Suppressor macrophage treated with lipopolysaccharide for 1 hour (primary cell): ENCODE results near the gene BBIP1.
"Not testable (repeated sequence)": the region's sequence is repeated elsewhere in the genome, so short reads cannot be mapped to it uniquely, and the experiment has no call there.

Experiments
- DNase-seq, 3 donors: peaks; one replicate each; pipeline ENCODE4 v3.0.0-alpha.2; 2020 to 2022

BBIP1 gene

DNA sequence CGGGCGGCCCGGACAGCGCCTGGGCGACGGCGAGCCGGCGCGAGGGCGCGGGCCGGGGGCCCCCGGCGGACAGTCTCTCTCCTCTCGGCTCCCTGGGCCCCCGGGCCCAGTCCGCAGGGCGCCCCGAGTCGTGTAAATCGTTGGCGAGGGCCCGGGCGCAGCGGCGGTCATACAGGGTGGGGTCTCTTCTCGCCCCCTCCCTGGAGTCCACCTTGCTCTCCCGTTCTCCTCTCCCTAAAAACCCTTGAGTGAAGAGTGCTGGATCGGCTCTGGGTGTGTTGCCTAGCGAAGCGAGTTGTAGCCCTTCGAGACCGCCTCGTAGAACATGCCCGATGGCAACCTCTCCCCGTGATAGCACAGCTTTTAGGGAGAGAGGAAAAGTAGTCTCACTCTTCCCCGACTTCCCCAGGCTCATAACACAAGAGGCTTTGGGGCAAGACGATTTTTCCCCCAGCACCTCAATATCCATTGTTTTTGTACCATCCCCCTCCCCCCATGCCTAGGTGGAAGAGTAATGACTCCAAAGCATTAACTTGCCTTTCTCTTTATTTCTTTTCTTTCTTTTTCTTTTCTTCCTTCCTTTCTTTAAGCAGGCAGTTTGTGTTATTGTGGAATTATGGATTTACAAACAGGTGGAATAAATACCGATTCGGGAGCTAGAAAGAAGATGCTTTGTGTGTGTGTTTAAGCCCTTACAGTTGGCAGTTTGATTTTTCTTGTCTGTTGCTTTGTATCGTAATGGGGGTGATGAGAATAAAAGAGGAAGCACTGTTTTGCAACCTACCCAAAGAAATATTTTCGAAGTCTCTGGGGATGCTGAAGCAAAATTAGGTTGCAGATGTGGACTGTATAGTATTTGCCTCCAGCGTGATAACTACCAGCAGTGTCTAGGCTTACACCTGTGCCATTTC is 1.2 kb upstream of the BBIP1 start:
- DNase-seq, result peak; percentile 39 to 67 (median 63)

GRCh38 chr10:110919349-110919931 is 460 bp upstream of the BBIP1 start, which contains the start of gene SHOC2:
TSS of gene SHOC2 (plus strand) at chr10:110919604. CDS start at chr10:110964359, 44,755 bp downstream.
- DNase-seq, result peak; percentile 73 to 99 (median 75)

DNA sequence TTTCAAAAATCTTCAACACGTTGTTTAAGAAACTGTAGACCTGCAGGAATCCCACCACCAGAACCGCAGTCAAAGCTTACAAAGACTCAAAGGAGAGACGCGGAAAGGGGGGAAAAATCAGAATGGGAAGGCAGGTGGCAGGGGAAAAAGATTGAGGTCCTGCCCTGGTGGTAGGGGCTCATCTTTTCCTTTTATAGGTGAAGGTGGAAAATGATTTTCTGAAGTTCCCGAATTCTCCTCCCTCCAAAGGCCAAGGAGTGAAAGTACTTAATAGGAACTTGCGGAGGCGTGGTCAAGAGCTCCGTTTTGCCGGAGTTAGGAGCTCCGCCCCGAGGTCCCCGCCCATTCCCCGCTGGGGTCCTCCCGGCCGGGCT is 724 bp downstream of the BBIP1 start:
- peak; percentile 96 to 98 (median 98) for DNase-seq

- no peak for DNase-seq
These were observed 2.2 kb downstream of the BBIP1 start for GRCh38 chr10:110916554-110917346.

- not testable (repeated sequence) for DNase-seq
These were observed 3.4 kb downstream of the BBIP1 start for GRCh38 chr10:110915600-110915999.

DNA sequence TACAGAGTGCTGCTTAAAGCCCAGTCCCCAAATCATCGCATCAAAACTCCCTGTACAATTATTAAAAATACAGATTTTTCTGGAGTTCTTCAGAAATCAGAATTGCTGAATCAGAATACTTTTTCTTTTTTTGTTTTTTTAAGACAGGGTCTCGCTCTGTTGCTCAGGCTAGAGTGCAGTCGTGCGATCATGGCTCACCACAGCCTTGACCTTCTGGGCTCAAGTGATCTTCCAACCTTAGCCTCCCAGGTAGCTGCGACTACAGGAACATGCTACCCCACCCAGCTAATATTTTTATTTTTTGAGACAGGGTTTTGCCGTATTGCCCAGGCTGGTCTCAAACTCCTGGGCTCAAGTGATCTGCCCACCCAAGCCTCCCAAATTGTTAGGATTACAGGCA is 3.9 kb downstream of the BBIP1 start:
- DNase-seq, result no peak

DNA sequence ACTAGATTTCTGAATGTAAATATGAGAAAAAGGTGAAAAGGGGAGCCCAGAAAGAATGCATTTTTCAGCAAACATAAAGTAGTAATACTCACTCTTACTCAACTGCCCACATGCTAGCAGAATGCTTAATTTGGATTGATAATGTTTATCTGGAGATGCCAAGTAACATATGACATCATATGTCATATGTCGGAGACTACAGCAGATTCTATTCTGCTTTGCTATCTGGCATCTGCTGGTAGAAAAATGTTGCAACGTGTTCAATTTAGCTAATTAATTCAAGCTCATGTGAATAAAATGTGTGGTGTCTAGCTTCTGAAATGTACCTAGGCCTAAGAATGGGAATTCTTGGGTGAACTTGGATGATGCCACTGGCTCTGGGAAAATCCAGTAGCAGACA is 4.5 kb downstream of the BBIP1 start:
- DNase-seq, result no peak

DNA sequence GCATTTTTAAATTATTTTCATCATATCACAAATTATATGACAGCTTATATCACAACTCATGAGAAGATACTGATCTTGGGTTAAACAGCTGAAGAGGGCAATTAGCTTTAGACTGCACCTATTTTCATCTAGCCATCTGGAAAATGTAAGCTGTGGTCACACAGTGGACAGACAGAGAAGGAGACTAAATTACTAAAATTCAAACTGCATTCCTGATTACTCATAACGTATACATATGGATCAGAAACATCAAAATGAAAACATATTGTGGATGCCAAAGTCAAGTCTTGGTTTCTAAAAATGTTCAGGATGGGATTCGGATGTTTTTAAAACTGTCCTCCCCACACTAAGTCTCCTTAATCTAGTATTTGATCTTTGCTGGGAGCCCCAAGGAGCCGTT is 6.6 kb downstream of the BBIP1 start:
- no peak for DNase-seq

- DNase-seq, result no peak
These were observed 8.8 kb downstream of the BBIP1 start for GRCh38 chr10:110910138-110910537.

- DNase-seq, result no peak
These were observed 15.4 kb downstream of the BBIP1 start for GRCh38 chr10:110903280-110904278.

- peak in 1 of 3 donors; percentile 16 for DNase-seq
These were observed 16.8 kb downstream of the BBIP1 start for GRCh38 chr10:110901954-110902819.

- DNase-seq, result no peak
These were observed 18.0 kb downstream of the BBIP1 start for GRCh38 chr10:110900983-110901382.

GRCh38 chr10:110898391-110898790 is 20.6 kb downstream of the BBIP1 start:
- DNase-seq, result no peak

- no peak for DNase-seq
These were observed 21.8 kb downstream of the BBIP1 start for GRCh38 chr10:110897184-110897583.

DNA sequence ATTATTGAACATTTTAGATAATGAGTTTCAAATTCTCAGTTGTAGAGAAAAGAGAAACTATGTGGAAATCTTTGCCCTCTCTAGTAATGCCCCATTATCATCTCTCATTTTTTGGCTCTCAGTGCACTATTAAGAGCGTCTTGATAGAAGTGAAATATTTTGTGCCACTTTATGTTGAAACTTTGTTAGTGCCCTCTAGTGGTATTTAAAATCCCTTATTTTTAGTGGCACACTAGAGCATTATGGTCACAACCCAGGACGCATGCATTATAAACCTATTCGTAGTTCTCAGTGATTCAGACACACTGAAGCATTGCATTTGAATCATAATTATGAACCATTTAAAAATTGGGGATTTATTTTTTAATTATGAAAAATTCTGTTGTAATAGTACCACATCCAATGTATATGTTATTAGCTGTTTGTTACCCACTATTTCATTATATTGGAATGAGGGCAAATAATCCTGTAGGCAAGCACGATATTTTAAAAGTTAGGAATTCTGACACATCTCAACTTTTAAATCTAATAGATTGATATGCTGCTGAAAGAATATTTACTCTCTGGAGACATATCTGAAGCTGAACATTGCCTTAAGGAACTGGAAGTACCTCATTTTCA is 25.3 kb downstream of the BBIP1 start:
- peak; percentile 62 to 83 (median 77) for DNase-seq

GRCh38 chr10:110892602-110893288 is 26.2 kb downstream of the BBIP1 start:
- no peak for DNase-seq

GRCh38 chr10:110887560-110887959 is 31.4 kb downstream of the BBIP1 start:
- DNase-seq, result no peak

GRCh38 chr10:110885932-110886674 is 32.9 kb downstream of the BBIP1 start:
- no peak for DNase-seq

GRCh38 chr10:110883924-110884323 is 35.1 kb downstream of the BBIP1 start:
- DNase-seq, result no peak
